ENCODE data around the gene ATP1B3.
"Not testable (repeated sequence)": the region's sequence is repeated elsewhere in the genome, so short reads cannot be mapped to it uniquely, and the experiment has no call there.

Gene ATP1B3

GRCh38 chr3:141860766-141861513 lies 15.5 kb upstream of the ATP1B3 start:
- DNase-seq (ENCODE audit: low spot score): no peak

GRCh38 chr3:141862279-141862816 lies 14.1 kb upstream of the ATP1B3 start:
- no peak for DNase-seq (ENCODE audit: low spot score)

- DNase-seq (ENCODE audit: low spot score): no peak
Measured at GRCh38 chr3:141863491-141863890, 13.0 kb upstream of the ATP1B3 start.

- no peak for DNase-seq (ENCODE audit: low spot score)
Measured at GRCh38 chr3:141864281-141864970, 12.0 kb upstream of the ATP1B3 start.

- no peak for DNase-seq (ENCODE audit: low spot score)
Measured at GRCh38 chr3:141865101-141865500, 11.3 kb upstream of the ATP1B3 start.

- no peak for DNase-seq (ENCODE audit: low spot score)
Measured at GRCh38 chr3:141870091-141870687, 6.3 kb upstream of the ATP1B3 start.

GRCh38 chr3:141875374-141875892 lies 1.0 kb upstream of the ATP1B3 start:
- peak; percentile 82 for DNase-seq (ENCODE audit: low spot score)

- DNase-seq (ENCODE audit: low spot score): no peak
Measured at GRCh38 chr3:141875893-141876380, 506 bp upstream of the ATP1B3 start.

GRCh38 chr3:141876891-141877621 lies 613 bp downstream of the ATP1B3 start:
- DNase-seq (ENCODE audit: low spot score): peak; percentile 59

GRCh38 chr3:141877911-141878310 lies 1.5 kb downstream of the ATP1B3 start:
- peak; percentile 28 for DNase-seq (ENCODE audit: low spot score)

- peak; percentile 12 for DNase-seq (ENCODE audit: low spot score)
Measured at GRCh38 chr3:141878326-141878725, 1.9 kb downstream of the ATP1B3 start.

GRCh38 chr3:141878817-141879216 lies 2.4 kb downstream of the ATP1B3 start:
- DNase-seq (ENCODE audit: low spot score): peak; percentile 31

- DNase-seq (ENCODE audit: low spot score): no peak
Measured at GRCh38 chr3:141881702-141882101, 5.3 kb downstream of the ATP1B3 start.

GRCh38 chr3:141887051-141887450 lies 10.6 kb downstream of the ATP1B3 start:
- no peak for DNase-seq (ENCODE audit: low spot score)

GRCh38 chr3:141888548-141888947 lies 12.1 kb downstream of the ATP1B3 start:
- not testable (repeated sequence) for DNase-seq (ENCODE audit: low spot score)

- DNase-seq (ENCODE audit: low spot score): no peak
Measured at GRCh38 chr3:141894524-141895176, 18.2 kb downstream of the ATP1B3 start.

GRCh38 chr3:141895731-141896130 lies 19.3 kb downstream of the ATP1B3 start:
- no peak for DNase-seq (ENCODE audit: low spot score)

GRCh38 chr3:141898908-141899307 lies 22.5 kb downstream of the ATP1B3 start:
- DNase-seq (ENCODE audit: low spot score): no peak

GRCh38 chr3:141900343-141900742 lies 23.9 kb downstream of the ATP1B3 start:
- no peak for DNase-seq (ENCODE audit: low spot score)

- DNase-seq (ENCODE audit: low spot score): no peak
Measured at GRCh38 chr3:141901914-141902313, 25.5 kb downstream of the ATP1B3 start.

- DNase-seq (ENCODE audit: low spot score): no peak
Measured at GRCh38 chr3:141904203-141904602, 27.8 kb downstream of the ATP1B3 start.
